GM19035 (cell line): ENCODE measurements around the gene GTF2H3.
A peak's percentile ranks its signal among the peaks of the same experiment; 100 is the strongest.

Source experiments
- ATAC-seq: cut with Tn5 transposase; IDR thresholded peaks from one replicate; pipeline ENCODE4 v1.9.1; 2021; ENCODE audit not compliant: unreplicated experiment

GTF2H3 gene

GRCh38 chr12:123645380-123645779, 11.8 kb downstream of the GTF2H3 start:
- no peak for ATAC-seq

- no peak for ATAC-seq
Measured at GRCh38 chr12:123645878-123646277, 12.2 kb downstream of the GTF2H3 start.

GRCh38 chr12:123648401-123648800, 14.8 kb downstream of the GTF2H3 start:
- ATAC-seq, result no peak

GRCh38 chr12:123654129-123654701, 20.6 kb downstream of the GTF2H3 start:
- no peak for ATAC-seq

GRCh38 chr12:123655420-123655819, 21.8 kb downstream of the GTF2H3 start:
- ATAC-seq, result peak; percentile 86

DNA sequence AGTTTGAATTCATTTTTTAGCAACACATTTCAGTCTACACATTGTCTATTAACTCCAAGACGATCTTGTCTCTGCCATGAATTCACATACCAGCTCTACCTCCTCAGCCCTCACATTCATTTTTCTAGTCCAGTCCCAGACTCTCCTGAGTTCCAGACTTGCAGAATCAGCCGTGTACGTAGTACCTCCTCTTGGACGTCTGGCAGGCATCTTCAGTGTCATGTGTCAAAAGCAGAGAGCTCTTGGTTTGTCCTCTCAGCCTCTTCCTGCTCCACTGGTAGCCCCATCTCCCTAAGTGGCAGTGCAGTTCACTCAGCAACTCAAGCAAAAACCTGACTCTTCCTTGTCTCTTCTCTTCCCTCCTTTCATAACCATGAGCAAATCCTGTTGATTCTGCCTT, 22.8 kb downstream of the GTF2H3 start:
- no peak for ATAC-seq

- no peak for ATAC-seq
Measured at GRCh38 chr12:123657211-123657610, 23.6 kb downstream of the GTF2H3 start.

- no peak for ATAC-seq
Measured at GRCh38 chr12:123659996-123660727, 26.5 kb downstream of the GTF2H3 start.

- no peak for ATAC-seq
Measured at GRCh38 chr12:123667771-123668170, 34.1 kb downstream of the GTF2H3 start.

- ATAC-seq, result peak; percentile 99
Measured at GRCh38 chr12:123670882-123671728, 37.5 kb downstream of the GTF2H3 start, which contains the start of gene TCTN2. Gene TCTN2, plus strand, starts transcription at chr12:123671113. Its CDS starts 128 bp downstream, at chr12:123671241.

- ATAC-seq, result no peak
Measured at GRCh38 chr12:123671876-123672275, 38.2 kb downstream of the GTF2H3 start.

DNA sequence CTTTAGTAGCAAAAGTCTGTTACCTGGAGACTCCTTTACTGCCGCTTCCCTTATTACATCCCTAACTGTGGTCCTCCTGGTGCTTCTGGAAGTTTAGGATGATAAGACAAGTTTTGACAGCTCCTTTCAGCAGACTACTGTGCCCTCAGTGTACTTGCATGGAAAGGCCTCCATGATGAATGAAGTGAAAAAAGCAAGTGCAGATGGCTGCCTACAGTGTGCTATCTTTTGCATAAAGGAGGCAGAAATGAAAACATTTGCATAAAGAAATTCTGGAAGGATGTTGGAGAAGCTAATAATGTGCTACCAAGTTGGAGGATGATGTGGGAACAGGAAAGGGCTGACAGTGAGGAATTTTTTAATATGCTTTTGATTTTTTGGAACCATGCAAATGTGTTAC, 41.8 kb downstream of the GTF2H3 start:
- ATAC-seq, result no peak

DNA sequence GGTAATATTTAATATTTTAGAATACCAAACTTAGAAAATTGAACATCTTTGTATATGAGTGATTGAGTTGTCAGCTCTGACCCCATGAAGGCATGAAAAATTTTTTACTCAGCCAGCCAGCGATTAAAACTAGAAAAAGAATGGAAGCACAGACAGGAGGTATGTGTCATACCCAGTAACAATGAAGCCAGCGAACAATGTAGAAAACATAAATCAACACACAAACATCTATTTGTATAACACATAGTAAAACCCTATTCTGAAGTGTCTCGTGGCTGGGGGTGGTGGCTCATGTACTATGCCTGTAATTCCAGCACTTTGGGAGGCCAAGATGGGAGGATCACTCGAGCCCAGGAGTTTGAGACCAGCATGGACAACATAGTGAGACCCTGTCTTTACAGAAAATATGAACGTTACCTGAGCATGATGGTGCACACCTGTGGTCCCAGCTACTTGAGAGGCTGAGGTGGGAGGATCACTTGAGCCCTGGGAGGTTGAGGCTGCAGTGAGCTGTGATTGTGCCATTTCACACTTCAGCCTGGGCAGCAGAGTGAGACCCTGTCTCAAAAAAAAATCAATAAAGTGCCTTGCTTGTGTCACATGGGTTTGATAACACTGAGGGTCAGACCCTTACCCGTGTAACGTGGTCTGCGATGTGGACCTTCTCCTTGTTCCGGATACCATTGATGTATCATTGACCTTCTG, 43.1 kb downstream of the GTF2H3 start:
- no peak for ATAC-seq

GRCh38 chr12:123678981-123679380, 45.4 kb downstream of the GTF2H3 start:
- no peak for ATAC-seq

DNA sequence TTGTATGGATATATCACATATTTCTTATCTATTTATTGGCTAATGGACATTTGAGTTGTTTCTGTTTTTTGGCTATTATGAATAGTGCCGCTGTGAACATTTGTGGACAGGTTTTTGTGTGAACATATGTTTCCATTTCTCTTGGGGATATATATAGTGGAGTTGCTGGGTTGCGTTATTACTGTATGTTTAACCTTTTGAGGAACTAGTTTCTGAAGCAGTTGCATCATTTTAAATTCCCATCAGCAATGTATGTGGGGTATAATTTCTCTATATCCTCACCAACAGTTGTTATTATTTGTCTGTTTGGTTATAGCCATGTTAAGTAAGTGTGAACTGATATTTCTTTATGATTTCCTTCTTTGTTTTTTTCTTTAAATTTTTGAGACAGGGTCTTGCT, 48.0 kb downstream of the GTF2H3 start:
- no peak for ATAC-seq

GRCh38 chr12:123683964-123684363, 50.3 kb downstream of the GTF2H3 start:
- no peak for ATAC-seq

- ATAC-seq, result no peak
Measured at GRCh38 chr12:123686636-123687190, 53.1 kb downstream of the GTF2H3 start.

DNA sequence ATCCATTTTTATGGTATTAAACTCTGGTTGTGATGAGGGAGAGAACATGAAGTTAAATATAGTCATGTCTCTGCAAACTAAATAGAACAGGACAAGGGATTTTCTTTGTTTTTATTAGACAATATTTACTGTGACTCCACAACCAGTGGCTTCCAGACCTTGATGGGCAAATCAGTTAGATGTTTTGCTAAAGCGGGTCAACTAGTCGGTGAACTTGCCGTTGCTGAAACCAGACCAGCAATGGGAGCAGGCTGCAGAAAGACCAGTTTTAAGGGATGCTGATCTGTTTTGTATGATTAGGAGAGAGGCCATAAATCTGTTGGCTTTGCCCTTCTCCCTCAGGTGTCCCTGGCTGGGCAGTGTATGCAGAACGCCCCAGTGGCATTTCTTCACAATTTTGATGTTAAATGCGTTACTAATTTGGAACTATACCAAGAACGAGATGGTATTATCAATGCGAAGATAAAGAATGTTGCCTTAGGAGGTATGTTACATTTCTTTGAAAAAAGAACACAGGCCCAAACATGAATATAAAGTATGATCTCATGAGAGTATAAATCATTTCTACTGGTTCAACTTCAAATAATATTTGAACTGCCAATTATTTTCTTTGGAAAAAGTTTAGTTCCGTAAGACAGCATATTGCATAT, 56.7 kb downstream of the GTF2H3 start:
- ATAC-seq, result no peak

- ATAC-seq, result no peak
Measured at GRCh38 chr12:123696207-123696606, 62.6 kb downstream of the GTF2H3 start.

DNA sequence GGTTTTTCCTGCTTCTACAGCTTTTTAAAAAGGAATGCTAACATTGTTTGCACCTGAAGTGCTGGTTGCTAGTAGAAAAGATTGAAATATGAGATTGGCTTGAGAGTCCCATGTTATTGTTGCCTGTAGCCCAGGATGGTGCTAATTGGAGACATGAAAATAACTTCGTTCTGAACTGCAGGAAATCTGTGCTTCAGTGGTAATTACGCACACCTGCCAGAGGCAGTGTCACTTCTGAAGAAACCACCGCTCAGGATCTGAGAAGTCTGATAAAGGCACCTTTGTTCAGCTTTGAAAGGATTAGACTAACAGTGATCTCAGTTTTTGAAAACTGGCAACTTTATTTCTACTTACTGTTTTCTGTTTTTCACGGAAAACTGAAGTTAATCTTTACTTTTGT, 63.0 kb downstream of the GTF2H3 start:
- ATAC-seq, result no peak
